ENCODE measurements around the gene GATA2. TPM values are rescaled to one million over a fixed set of nuclear protein-coding genes. Genes with fewer than 3 reads are reported as not detected.

The GATA2 gene
- total and polyA plus RNA-seq, 2 of the 8 experiments (the other 6 are each of a cell fraction or from before 2014, with no cell fraction given): 0.03 to 0.30 TPM

GRCh38 chr3:128503751-128504532 lies 10.9 kb upstream of the GATA2 start:
- Histone ChIP-seq H3K79me1 (ENCODE audit: low read depth, low read length) (no peaks in the 10 kb centered on the region), H2BK12ac (ENCODE audit: low read depth, low read length) (no peak overlapping the region), H2AK5ac (ENCODE audit: low read depth, low read length) (no peak overlapping the region), H3K56ac (replicated peaks; ENCODE audit: insufficient read length, low read depth, low read length) (no peak overlapping the region), H2BK120ac (replicated peaks; ENCODE audit: low read depth, low read length) (no peak overlapping the region), H3K4me3 (ENCODE audit: extremely low read depth in 1 of 4, insufficient read depth in 2 of 4, low read depth in 3 of 4, low read length in 4 of 4) (no peak overlapping the region), H2BK5ac (ENCODE audit: low read depth, low read length) (no peak overlapping the region), H3K27ac (ENCODE audit: low read depth, low read length) (no peak overlapping the region), H3K18ac (ENCODE audit: extremely low read depth, low read length) (no peak overlapping the region), H3K4me1 (replicated peaks in 1 of 4; ENCODE audit: control insufficient read depth in 3 of 4, insufficient read depth in 4 of 4, low read length in 3 of 4) (peaks cover 0 to 2% (median 0%) of the 10 kb centered on the region in 4 experiments; a peak in 1 of 7 replicates), H3K23ac (ENCODE audit: insufficient read length) (no peak overlapping the region), H3K4ac (replicated peaks; ENCODE audit: insufficient read length, low read depth, low read length) (no peak overlapping the region), H3K36me3 (ENCODE audit: control insufficient read depth in 2 of 4, insufficient read depth in 4 of 4, low read length in 3 of 4) (no peaks in the 10 kb centered on the region), H3K9ac (replicated peaks in 1 of 4; ENCODE audit: extremely low read depth in 1 of 4, low read depth in 3 of 4, low read length in 3 of 4) (no peak overlapping the region), H3K4me2 (ENCODE audit: insufficient read depth in 1 of 2, low read depth in 2 of 2, low read length in 2 of 2) (no peak overlapping the region), H3K14ac (ENCODE audit: insufficient read length) (no peak overlapping the region), H4K5ac (ENCODE audit: insufficient read length, low read depth, low read length) (no peak overlapping the region), H3K9me3 (ENCODE audit: insufficient read depth in 2 of 2, low read depth in 1 of 2, low read length in 1 of 2) (no peaks in the 10 kb centered on the region), H4K8ac (ENCODE audit: extremely low read depth, insufficient read depth, low read length) (no peak overlapping the region; the same call in 1 of the 2 replicates), H2AFZ (ENCODE audit: low read length) (no peak overlapping the region), H4K20me1 (replicated peaks in 1 of 2; ENCODE audit: control insufficient read depth in 1 of 2, insufficient read depth in 2 of 2, low read length in 2 of 2) (no peaks in the 10 kb centered on the region), H4K91ac (replicated peaks; ENCODE audit: insufficient read length, low read length) (no peak overlapping the region), H3K23me2 (ENCODE audit: low read depth, low read length) (no peaks in the 10 kb centered on the region), H3K79me2 (ENCODE audit: control insufficient read depth in 1 of 2, insufficient read depth in 2 of 2, low read length in 2 of 2) (no peaks in the 10 kb centered on the region), H3K27me3 (replicated peaks in 1 of 4; ENCODE audit: control insufficient read depth in 3 of 4, extremely low read depth in 1 of 4, insufficient read depth in 3 of 4, low read length in 3 of 4) (peaks cover 0 to 4% (median 3%) of the 10 kb centered on the region in 4 experiments; a peak in 6 of 7 replicates), H2BK15ac (ENCODE audit: low read length) (no peak overlapping the region), H2BK20ac (ENCODE audit: low read length) (no peak overlapping the region)
- 94% methylated on average over 10 of the region's 10 CpGs; no CpG with 5 or more reads in 1 of the 2 experiments for WGBS, 2 experiments (ENCODE audit: extremely low coverage in 1 of 2, insufficient coverage in 1 of 2, insufficient read length in 1 of 2, insufficient replicate concordance in 2 of 2, low coverage in 1 of 2, low lambda C conversion rate in 2 of 2, missing lambda C conversion rate in 1 of 2)
- ChIA-PET POLR2A (ENCODE audit: partially characterized antibody) (no interaction called here), CTCF (ENCODE audit: partially characterized antibody) (interaction anchor here (0.8 to 2.6 kb wide), 23 partner anchors 13 to 307 kb away, joined by 3 to 11 read pairs (median 4); no protein-coding TSS in a partner anchor)
- FAIRE-seq (no peak), DNase-seq (ENCODE audit: low read depth in 1 of 2, low spot score in 2 of 2) (no peak)
- no peak for TF ChIP-seq GABPA (IDR thresholded peaks at IDR 0.05; ENCODE audit: borderline replicate concordance, insufficient read depth, low read length)
- no peak for TF ChIP-seq BRCA1 (IDR thresholded peaks at IDR 0.05; ENCODE audit: low read depth, low read length)
- TF ChIP-seq SRF (IDR thresholded peaks at IDR 0.05; ENCODE audit: low read depth, low read length): no peak
- no peak for TF ChIP-seq RXRA (IDR thresholded peaks at IDR 0.05; ENCODE audit: insufficient read depth, low read depth, low read length)
- no peak for TF ChIP-seq CHD1 (IDR thresholded peaks at IDR 0.05; ENCODE audit: low read depth, low read length)
- TF ChIP-seq KDM4A (IDR thresholded peaks at IDR 0.05; ENCODE audit: low read depth, low read length, severe bottlenecking): no peak
- no peak for TF ChIP-seq JUN (IDR thresholded peaks at IDR 0.05; ENCODE audit: low read depth, low read length)
